ENCODE data around the gene CPEB3. TPM values are rescaled to one million over a fixed set of nuclear protein-coding genes. Genes with fewer than 3 reads are reported as not detected.
"Not testable (repeated sequence)": the region's sequence is repeated elsewhere in the genome, so short reads cannot be mapped to it uniquely, and the experiment has no call there.

Gene CPEB3
- total RNA-seq: 2.6 TPM

DNA sequence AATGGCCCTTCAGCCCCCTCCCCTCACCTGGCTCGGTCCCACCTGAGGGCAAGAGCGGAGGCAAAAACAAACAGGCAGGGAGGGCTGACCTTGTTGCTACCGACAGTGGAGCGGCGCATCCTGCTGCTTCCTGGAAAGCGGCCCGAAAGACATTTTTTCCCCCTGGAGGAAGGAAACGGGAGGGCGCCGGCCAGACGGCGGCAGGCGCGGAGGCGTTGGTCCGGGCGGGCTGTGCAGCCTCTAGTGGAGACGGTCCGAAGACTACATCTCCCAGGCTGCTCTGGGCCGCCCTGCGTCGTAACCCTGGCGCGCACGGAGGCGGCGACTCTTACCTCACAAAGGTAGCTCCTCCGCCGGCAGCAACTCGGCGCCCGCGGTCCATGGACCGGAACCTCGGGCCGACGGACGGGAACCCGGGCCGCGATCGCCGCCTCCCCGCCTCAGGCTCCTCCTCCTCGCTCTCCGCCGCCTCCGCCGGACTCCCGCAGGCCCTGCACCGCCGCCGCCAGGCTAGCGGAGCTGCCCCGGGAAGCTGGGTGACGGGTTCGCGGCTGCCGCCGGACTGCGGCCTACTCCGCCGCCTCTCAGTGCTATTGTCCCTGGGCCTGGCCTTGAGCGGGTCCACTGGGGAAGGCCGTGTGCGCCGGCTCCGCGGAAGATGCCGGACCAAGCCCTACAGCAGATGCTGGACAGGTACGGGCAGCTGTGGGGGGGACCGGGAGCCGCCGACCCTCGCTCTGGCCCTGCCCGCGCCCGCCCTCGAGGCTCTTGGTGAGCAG is at the start of gene CPEB3, which contains the start of gene MARCHF5:
Gene CPEB3, minus strand, starts transcription at position 242 of the 779 bp plus-strand sequence. CDS start 50,728 bp downstream, outside the sequence.
Gene MARCHF5, plus strand, starts transcription at position 331 of the 779 bp plus-strand sequence. Its CDS starts 328 bp downstream, at position 659.
- peak; percentile 92 for DNase-seq

DNA sequence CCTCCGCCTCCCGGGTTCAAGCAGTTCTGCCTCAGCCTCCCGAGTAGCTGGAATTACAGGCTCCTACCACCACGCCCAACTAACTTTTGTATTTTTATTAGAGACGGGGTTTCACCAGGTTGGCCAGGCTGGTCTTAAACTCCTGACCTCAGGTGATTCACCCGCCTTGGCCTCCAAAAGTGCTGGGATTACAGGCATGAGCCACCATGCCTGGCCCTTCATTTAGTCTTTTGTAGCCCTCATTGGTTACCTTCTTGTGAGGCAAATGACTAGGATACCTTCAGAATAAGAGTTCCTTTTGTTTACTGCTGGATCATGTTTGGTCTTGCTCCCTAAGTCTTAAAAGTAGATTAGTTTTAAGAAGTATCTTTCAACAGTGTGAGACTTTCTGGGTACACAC is 39.0 kb upstream of the CPEB3 start:
- not testable (repeated sequence) for DNase-seq

GRCh38 chr10:92328993-92329392 is 38.1 kb upstream of the CPEB3 start:
- no peak for DNase-seq

- DNase-seq: no peak
Measured at GRCh38 chr10:92327445-92328433, 36.9 kb upstream of the CPEB3 start.

GRCh38 chr10:92323079-92323478 is 32.2 kb upstream of the CPEB3 start:
- no peak for DNase-seq

- no peak for DNase-seq
Measured at GRCh38 chr10:92316610-92317009, 25.7 kb upstream of the CPEB3 start.

- no peak for DNase-seq
Measured at GRCh38 chr10:92313750-92314149, 22.9 kb upstream of the CPEB3 start.

GRCh38 chr10:92309272-92309671 is 18.4 kb upstream of the CPEB3 start:
- DNase-seq: no peak

DNA sequence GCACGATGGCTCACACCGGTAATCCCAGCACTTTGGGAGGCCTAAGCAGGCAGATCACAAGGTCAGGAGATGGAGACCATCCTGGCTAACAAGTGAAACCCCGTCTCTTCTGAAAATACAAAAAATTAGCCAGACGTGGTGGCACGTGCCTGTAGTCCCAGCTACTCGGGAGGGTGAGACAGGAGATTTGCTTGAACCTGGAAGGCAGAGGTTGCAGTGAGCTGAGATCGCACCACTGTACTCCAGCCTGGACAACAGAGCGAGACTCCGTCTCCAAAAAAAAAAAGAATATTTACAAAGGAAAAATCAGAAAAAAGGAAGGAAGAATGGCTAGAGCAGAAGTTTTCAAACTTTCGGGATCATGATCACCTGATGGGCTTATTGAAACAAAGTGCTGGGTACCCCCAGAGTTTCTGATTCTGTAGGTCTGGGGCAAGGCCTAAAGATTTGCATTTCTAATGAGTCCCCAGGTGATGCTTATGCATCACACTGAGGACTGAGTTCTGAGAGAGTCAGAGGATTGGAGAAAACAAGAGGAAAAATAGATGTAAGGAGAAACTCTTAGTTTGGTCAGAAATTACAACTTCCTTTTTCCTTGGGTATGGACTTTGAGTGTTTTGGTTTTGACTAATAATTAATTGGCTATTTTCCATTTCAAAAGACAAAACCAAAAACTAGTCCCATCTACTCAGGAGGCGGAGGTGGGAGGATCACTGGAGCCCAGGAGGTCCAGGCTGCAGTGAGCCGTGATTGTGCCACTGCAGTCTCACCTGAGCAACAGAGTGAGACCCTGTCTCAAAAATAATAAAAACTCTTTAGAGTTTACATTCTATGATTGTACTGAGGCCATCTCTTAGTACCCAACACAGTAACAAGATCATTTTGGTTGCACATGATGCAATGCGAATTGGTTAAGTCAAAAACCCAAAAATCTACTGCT is 14.5 kb upstream of the CPEB3 start:
- no peak for DNase-seq

GRCh38 chr10:92304061-92304460 is 13.2 kb upstream of the CPEB3 start:
- no peak for DNase-seq

GRCh38 chr10:92303096-92303495 is 12.2 kb upstream of the CPEB3 start:
- DNase-seq: no peak

DNA sequence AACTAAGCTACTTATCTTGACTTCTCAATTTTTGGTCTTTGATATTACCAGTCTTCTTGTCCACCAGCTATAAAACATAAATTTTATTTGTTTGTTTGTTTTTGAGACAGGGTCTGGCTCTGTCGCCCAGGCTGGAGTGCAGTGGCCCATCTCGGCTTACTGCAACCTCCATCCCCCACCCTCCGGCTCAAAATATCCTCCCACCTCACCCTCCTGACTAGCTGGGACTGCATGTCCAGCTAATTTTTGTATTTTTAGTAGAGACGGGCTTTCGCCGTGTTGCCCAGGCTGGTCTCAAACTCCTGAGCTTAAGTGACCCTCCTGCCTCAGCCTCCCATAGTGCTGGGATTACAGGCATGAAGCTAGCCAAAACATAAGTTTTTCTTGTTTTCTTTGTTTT is 7.6 kb upstream of the CPEB3 start:
- no peak for DNase-seq

- peak; percentile 38 for DNase-seq
Measured at GRCh38 chr10:92291921-92292845, 1.3 kb upstream of the CPEB3 start.

DNA sequence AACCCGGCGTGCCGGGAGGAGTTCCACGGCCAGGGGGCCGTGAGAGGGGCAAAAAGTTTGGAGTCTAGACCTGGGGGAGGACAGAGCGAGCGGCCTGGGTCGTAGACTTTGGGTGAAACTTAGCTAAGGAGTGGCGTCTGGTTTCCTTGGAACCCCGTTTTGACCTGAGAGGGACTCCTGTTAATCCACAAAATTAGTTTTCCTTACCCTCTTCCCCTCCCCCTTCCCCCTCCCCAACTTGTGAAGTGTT is 663 bp upstream of the CPEB3 start:
- no peak for DNase-seq

DNA sequence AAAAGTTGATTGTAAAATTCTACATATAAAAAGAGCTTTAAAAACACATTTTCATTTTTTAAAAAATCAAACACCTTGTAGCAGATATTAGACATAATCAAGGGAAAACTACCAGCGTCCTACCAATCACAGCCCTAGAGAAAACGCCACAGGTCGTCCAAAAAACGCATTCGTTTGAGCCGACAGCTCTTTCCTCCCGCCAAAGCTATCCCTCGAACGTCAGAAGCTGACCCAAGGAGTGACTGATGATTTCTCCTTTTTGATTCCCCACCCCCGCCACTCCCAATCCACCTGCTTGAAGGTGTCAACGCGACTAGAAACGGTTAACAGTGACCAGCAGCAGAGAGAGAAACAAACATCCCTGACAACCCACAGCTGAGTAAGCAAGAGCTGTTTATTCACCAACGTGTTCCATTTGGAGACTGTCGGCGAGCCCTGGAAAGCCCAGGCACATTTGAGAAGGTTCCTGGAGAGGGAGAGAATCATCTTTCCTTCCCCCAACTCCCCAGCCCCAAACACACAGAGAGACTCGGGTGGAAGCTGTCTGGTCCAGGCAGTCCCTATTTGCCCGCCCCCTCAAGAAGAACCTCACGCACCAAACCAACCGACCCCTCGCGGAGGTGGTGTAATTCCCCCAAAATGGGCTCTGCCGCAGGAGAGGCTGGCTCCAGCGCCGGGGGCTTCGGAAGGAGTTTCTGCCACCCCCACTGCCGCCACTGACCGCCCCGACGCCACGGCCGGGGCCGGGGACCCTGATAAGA is 622 bp downstream of the CPEB3 start:
- peak; percentile 39 for DNase-seq

GRCh38 chr10:92284112-92284704 is 6.7 kb downstream of the CPEB3 start:
- DNase-seq: no peak

- no peak for DNase-seq
Measured at GRCh38 chr10:92278996-92279696, 11.7 kb downstream of the CPEB3 start.

GRCh38 chr10:92274071-92274470 is 16.8 kb downstream of the CPEB3 start:
- DNase-seq: no peak

DNA sequence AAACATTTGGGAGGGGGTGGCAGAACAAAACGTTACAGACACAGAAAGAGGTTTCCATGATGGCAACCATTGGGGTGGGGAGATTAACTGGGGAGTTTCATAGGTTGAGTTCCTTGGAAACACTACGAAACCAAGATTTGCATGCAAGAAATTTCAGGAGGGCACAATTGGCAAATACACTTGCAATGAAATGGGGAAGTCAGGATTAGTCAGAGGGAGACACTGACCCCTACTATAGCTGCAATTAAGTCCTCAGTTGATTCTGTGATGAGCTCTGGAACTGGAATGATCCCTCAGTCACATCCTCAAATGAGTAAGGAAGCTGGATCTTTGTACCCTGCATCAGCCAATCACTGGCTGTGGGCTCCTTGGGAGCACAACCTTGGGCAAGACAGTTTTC is 22.1 kb downstream of the CPEB3 start:
- DNase-seq: no peak
